Vagina (tissue), 2 donors: ENCODE data around the gene APCDD1L.

Experiments used
- POLR2A ChIP-seq, 2 donors: fragments of 450-650 bp; IDR thresholded peaks; one replicate each; pipeline ENCODE4 v1.6.1; 2017; ENCODE audit warnings: antibody characterized with exemption in 2 of 2, mild to moderate bottlenecking in 2 of 2, moderate library complexity in 2 of 2
- TF ChIP-seq, protein P1 (sequence below), 3 experiments: fragments of 450-650 bp in 2 of 3; fragments of 200-600 bp in 1 of 3; sonication (generic) in 1 of 3; IDR thresholded peaks; one replicate each; pipeline ENCODE4 v1.5.1; 2017 to 2019; ENCODE audit warnings: antibody characterized with exemption in 3 of 3, mild to moderate bottlenecking in 2 of 3, moderate library complexity in 2 of 3

GRCh38 chr20:58538752-58539151, 23.6 kb upstream of the APCDD1L start:
- TF ChIP-seq, protein P1, sequence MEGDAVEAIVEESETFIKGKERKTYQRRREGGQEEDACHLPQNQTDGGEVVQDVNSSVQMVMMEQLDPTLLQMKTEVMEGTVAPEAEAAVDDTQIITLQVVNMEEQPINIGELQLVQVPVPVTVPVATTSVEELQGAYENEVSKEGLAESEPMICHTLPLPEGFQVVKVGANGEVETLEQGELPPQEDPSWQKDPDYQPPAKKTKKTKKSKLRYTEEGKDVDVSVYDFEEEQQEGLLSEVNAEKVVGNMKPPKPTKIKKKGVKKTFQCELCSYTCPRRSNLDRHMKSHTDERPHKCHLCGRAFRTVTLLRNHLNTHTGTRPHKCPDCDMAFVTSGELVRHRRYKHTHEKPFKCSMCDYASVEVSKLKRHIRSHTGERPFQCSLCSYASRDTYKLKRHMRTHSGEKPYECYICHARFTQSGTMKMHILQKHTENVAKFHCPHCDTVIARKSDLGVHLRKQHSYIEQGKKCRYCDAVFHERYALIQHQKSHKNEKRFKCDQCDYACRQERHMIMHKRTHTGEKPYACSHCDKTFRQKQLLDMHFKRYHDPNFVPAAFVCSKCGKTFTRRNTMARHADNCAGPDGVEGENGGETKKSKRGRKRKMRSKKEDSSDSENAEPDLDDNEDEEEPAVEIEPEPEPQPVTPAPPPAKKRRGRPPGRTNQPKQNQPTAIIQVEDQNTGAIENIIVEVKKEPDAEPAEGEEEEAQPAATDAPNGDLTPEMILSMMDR (IDR thresholded peaks at IDR 0.05), result no peak
- TF ChIP-seq POLR2A (IDR thresholded peaks at IDR 0.05), result no peak
